KMS-11 (cell line): ENCODE data around the gene TMPRSS9.

Source experiments
- H2AFZ ChIP-seq: fragments of 200-600 bp; sonication (generic); 2 replicates; pipeline ENCODE4 v1.6.1; 2016; ENCODE audit warnings: antibody characterized with exemption, mixed run types, low read depth
- H3K27ac ChIP-seq: fragments of 200-600 bp; sonication (generic); 2 replicates; pipeline ENCODE4 v1.6.1; 2016; ENCODE audit warnings: mild to moderate bottlenecking, mixed run types
- H3K27me3 ChIP-seq: fragments of 200-600 bp; sonication (generic); 2 replicates; pipeline ENCODE4 v1.6.1; 2017; ENCODE audit warnings: mild to moderate bottlenecking, low read depth, mixed run types, moderate library complexity; ENCODE audit not compliant: insufficient read depth
- H3K36me3 ChIP-seq: fragments of 200-600 bp; sonication (generic); 2 replicates; pipeline ENCODE4 v1.6.1; 2017; ENCODE audit warnings: mild to moderate bottlenecking, mixed run types; ENCODE audit not compliant: insufficient read depth
- H3K4me1 ChIP-seq: fragments of 200-600 bp; sonication (generic); 2 replicates; pipeline ENCODE4 v1.6.1; 2016; ENCODE audit warnings: mild to moderate bottlenecking, low read depth, mixed run types; ENCODE audit not compliant: poor library complexity, severe bottlenecking
- H3K4me2 ChIP-seq: fragments of 200-600 bp; sonication (generic); 2 replicates; pipeline ENCODE4 v1.7.0; 2016; ENCODE audit warnings: mild to moderate bottlenecking, mixed run types
- H3K4me3 ChIP-seq: fragments of 200-600 bp; sonication (generic); IDR thresholded peaks from 2 replicates; pipeline ENCODE4 v1.6.1; 2017; ENCODE audit warnings: low read depth, low read length, mixed read lengths; ENCODE audit not compliant: insufficient read depth
- H3K79me2 ChIP-seq: fragments of 200-600 bp; sonication (generic); 2 replicates; pipeline ENCODE4 v1.6.1; 2016; ENCODE audit warnings: low read depth, mixed run types; ENCODE audit not compliant: insufficient read depth
- H3K9ac ChIP-seq: fragments of 200-600 bp; sonication (generic); 2 replicates; pipeline ENCODE4 v1.6.1; 2016; ENCODE audit warnings: mild to moderate bottlenecking, mixed run types
- H4K20me1 ChIP-seq: fragments of 200-600 bp; sonication (generic); 2 replicates; pipeline ENCODE4 v1.6.1; 2016; ENCODE audit warnings: mild to moderate bottlenecking, mixed run types; ENCODE audit not compliant: insufficient read depth
- TF ChIP-seq, protein P1 (sequence below): fragments of 200-600 bp; sonication (generic); conservative IDR thresholded peaks from 2 replicates; pipeline ENCODE4 v1.6.1; 2017; ENCODE audit warnings: low read depth, mild to moderate bottlenecking, antibody characterized with exemption, low read length, moderate library complexity, mixed read lengths

The TMPRSS9 gene

DNA sequence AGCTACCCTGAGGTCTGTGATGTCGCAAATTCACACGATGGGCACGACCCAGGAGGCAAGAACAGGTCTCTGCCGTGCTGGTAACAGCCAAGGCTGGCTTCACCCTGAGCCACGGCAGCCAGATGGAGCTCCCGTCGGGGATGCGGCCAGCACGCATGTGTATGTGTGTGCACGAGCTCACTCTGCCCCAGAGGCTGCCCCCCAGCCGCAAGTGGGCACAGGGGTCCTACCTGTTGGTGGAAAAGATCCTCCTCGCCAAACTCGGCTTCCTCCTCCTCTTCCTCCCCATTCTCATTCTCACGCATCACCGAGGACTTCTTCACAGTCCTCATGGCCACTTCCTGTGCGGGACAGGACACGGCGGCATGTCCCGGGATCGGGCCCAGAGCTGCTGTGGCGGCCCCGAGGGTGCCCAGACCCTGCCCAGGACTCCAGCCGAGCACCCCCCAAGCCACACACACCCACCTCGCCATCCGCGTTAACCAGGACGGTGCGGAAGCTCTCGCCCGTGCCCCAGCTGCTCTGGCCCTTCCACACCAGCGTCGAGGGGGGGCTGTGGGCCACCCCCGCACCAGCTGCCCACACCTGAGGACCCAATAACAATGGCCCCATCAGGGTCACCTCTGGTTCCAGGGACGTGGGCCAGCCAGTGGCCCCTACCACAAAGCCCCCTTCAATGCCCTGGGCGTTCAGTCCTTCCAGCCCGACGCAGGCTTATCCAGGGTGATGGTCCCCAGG lies 71.4 kb downstream of the TMPRSS9 start:
- H2AFZ ChIP-seq = no peak overlapping the region
- H3K4me3 ChIP-seq = no peak overlapping the region
- no peaks in the 10 kb centered on the region for H3K27me3 ChIP-seq
- TF ChIP-seq, protein P1, sequence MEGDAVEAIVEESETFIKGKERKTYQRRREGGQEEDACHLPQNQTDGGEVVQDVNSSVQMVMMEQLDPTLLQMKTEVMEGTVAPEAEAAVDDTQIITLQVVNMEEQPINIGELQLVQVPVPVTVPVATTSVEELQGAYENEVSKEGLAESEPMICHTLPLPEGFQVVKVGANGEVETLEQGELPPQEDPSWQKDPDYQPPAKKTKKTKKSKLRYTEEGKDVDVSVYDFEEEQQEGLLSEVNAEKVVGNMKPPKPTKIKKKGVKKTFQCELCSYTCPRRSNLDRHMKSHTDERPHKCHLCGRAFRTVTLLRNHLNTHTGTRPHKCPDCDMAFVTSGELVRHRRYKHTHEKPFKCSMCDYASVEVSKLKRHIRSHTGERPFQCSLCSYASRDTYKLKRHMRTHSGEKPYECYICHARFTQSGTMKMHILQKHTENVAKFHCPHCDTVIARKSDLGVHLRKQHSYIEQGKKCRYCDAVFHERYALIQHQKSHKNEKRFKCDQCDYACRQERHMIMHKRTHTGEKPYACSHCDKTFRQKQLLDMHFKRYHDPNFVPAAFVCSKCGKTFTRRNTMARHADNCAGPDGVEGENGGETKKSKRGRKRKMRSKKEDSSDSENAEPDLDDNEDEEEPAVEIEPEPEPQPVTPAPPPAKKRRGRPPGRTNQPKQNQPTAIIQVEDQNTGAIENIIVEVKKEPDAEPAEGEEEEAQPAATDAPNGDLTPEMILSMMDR = no peak
- no peaks in the 10 kb centered on the region for H3K36me3 ChIP-seq
- H3K79me2 ChIP-seq = peaks cover 8% of the 10 kb centered on the region
- H3K9ac ChIP-seq = no peak overlapping the region
- no peak overlapping the region for H3K27ac ChIP-seq
- H4K20me1 ChIP-seq = no peaks in the 10 kb centered on the region
- peaks cover 5% of the 10 kb centered on the region for H3K4me1 ChIP-seq
- H3K4me2 ChIP-seq = no peak overlapping the region

DNA sequence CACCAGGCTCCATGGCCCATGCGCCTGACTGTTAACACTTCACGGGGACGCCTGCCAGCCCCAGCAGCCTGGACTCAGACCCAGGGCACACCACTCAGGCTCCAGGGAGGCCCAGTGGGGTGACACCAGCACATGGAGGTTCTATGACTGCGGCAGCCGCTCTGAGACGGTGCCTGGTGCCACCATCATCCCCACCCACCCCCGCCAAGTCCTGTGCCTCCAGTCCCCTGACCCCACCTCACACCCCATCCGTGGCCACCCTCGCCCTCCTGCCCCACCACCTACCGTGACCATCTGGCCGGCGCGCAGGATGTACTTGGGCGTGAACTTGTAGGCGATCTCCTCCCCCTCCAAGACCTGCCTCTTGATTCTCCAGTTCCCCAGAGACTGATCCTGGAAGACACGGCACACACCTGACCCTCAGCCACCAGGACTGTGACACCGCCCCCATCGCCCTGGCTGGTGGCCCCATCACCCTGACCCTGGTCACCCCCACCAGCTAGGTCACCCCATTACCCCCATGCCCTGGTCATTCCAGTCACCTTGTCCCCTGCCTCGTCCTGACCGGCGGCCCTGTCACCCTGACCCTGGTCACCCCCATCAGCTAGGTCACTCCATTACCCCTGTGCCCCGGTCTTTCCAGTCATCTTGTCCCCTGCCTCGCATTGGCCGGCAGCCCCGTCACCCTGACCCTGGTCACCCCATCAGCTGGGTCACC lies 72.2 kb downstream of the TMPRSS9 start:
- Histone ChIP-seq H3K4me1 (peaks cover 5% of the 10 kb centered on the region), H3K27me3 (no peaks in the 10 kb centered on the region), H3K79me2 (peaks cover 6% of the 10 kb centered on the region), H3K4me3 (no peak overlapping the region), H2AFZ (no peak overlapping the region), H3K27ac (no peak overlapping the region), H4K20me1 (no peaks in the 10 kb centered on the region), H3K4me2 (no peak overlapping the region), H3K9ac (no peak overlapping the region), H3K36me3 (no peaks in the 10 kb centered on the region)
- TF ChIP-seq, protein P1 = no peak

DNA sequence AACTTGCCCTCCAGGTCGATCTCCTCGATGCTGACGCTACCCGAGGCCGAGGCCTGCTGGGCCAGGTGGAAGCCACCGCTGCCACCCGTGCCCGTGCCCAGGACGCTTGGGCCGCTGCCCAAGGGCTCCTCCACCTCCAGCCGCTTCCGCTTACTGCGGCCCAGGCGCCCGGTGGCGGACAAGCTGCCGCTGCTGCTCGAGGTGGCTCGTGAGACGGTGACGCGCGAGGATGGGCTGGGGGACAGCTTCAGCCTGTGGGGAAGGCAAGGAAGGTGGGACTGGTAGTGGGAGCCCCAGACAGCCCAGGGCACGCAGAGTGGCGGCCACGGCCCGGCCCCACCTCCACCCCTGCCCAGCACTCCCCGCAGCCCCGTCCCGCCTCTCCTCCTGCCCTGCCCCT lies 73.8 kb downstream of the TMPRSS9 start:
- no peak overlapping the region for H3K27ac ChIP-seq
- H3K9ac ChIP-seq = no peak overlapping the region
- peaks cover 12% of the 10 kb centered on the region; the same call in 1 of the 2 replicates for H3K79me2 ChIP-seq
- no peaks in the 10 kb centered on the region; the same call in 1 of the 2 replicates for H3K36me3 ChIP-seq
- no peak overlapping the region for H3K4me3 ChIP-seq
- no peak overlapping the region for H3K4me2 ChIP-seq
- no peak overlapping the region for H2AFZ ChIP-seq
- H3K4me1 ChIP-seq = no peaks in the 10 kb centered on the region
- H4K20me1 ChIP-seq = no peaks in the 10 kb centered on the region
- no peaks in the 10 kb centered on the region for H3K27me3 ChIP-seq
- TF ChIP-seq, protein P1 = no peak

DNA sequence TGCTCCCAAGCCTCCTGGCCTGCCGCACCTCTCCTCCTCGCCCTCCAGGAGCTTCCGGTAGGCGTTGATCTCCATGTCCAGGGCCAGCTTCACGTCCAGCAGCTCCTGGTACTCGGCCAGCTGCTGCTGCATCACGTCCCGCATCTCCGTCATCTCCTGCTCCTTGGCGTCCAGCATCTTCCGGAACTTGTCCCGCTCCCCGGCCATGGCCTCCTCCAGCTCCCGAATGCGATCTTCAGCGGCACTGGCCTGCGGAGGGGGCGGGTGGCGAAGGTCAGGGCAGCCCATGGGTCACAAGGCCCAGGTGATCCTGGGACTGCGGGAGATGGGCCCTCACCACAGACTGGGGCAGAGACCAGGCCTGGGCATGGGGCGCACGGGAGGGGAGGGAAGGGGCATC lies 74.2 kb downstream of the TMPRSS9 start:
- H3K9ac ChIP-seq = no peak overlapping the region
- H3K4me2 ChIP-seq = no peak overlapping the region
- no peak overlapping the region for H3K4me3 ChIP-seq
- peaks cover 12% of the 10 kb centered on the region; the same call in 1 of the 2 replicates for H3K79me2 ChIP-seq
- TF ChIP-seq, protein P1 = no peak
- H3K27me3 ChIP-seq = no peaks in the 10 kb centered on the region
- no peaks in the 10 kb centered on the region for H4K20me1 ChIP-seq
- H3K27ac ChIP-seq = no peak overlapping the region
- no peaks in the 10 kb centered on the region for H3K4me1 ChIP-seq
- no peak overlapping the region for H2AFZ ChIP-seq
- H3K36me3 ChIP-seq = no peaks in the 10 kb centered on the region; the same call in 1 of the 2 replicates
